SK-N-SH treated with all-trans-retinoic acid at 6 μM for 48 hours (cell line): ENCODE results near the gene ABCA13.

ENCODE experiments used
- ATAC-seq: fragments of 200-7000 bp; cut with Tn5 transposase; 3 replicates; pipeline ENCODE4 v1.9.1; 2020; ENCODE audit warnings: mild to moderate bottlenecking, moderate library complexity
- BACH2 ChIP-seq: fragments of 250-450 bp; sonication (Bioruptor Pico); IDR thresholded peaks from 2 replicates; pipeline ENCODE4 v1.9.0; 2021; ENCODE audit warnings: mild to moderate bottlenecking, borderline replicate concordance
- CREB5 ChIP-seq: fragments of 250-450 bp; sonication (Bioruptor Pico); IDR thresholded peaks from 2 replicates; pipeline ENCODE4 v1.5.1; 2020; ENCODE audit warnings: low read depth, mild to moderate bottlenecking, moderate library complexity
- GLIS3 ChIP-seq: fragments of 250-450 bp; sonication (Bioruptor Pico); IDR thresholded peaks from 2 replicates; pipeline ENCODE4 v1.5.0; 2020; ENCODE audit warnings: mild to moderate bottlenecking, moderate library complexity
- ISL1 ChIP-seq: fragments of 250-450 bp; sonication (Bioruptor Pico); IDR thresholded peaks from 2 replicates; pipeline ENCODE4 v2.1.2; 2022; ENCODE audit warnings: mild to moderate bottlenecking, moderate library complexity
- POU6F1 ChIP-seq: fragments of 250-450 bp; sonication (Bioruptor Pico); IDR thresholded peaks from 2 replicates; pipeline ENCODE4 v1.8.0; 2021; ENCODE audit warnings: low read depth, mild to moderate bottlenecking, moderate library complexity, borderline replicate concordance
- PPARA ChIP-seq: fragments of 250-450 bp; sonication (Bioruptor Pico); IDR thresholded peaks from 2 replicates; pipeline ENCODE4 v1.5.0; 2020; ENCODE audit warnings: mild to moderate bottlenecking, borderline replicate concordance
- RARB ChIP-seq: fragments of 250-450 bp; sonication (Bioruptor Pico); IDR thresholded peaks from 2 replicates; pipeline ENCODE4 v1.8.0; 2021; ENCODE audit warnings: mild to moderate bottlenecking, moderate library complexity
- TOX ChIP-seq: fragments of 250-450 bp; sonication (Bioruptor Pico); IDR thresholded peaks from 2 replicates; pipeline ENCODE4 v1.8.0; 2021; ENCODE audit warnings: mild to moderate bottlenecking, moderate library complexity, borderline replicate concordance
- TSHZ2 ChIP-seq: fragments of 250-450 bp; sonication (Bioruptor Pico); IDR thresholded peaks from 2 replicates; pipeline ENCODE4 v1.5.0; 2020; ENCODE audit warnings: mild to moderate bottlenecking, moderate library complexity
- ZFP3 ChIP-seq: fragments of 250-450 bp; sonication (Bioruptor Pico); IDR thresholded peaks from 2 replicates; pipeline ENCODE4 v1.5.0; 2020; ENCODE audit warnings: mild to moderate bottlenecking, moderate library complexity
- ZNF565 ChIP-seq: fragments of 450-650 bp; formaldehyde crosslinking; conservative IDR thresholded peaks from 2 replicates; pipeline ENCODE4 v1.5.0; 2020; ENCODE audit warnings: low read depth, mild to moderate bottlenecking, moderate library complexity
- ZNF70 ChIP-seq: fragments of 450-650 bp; formaldehyde crosslinking; IDR thresholded peaks from 2 replicates; pipeline ENCODE4 v1.5.0; 2020; ENCODE audit warnings: mild to moderate bottlenecking, moderate library complexity
- ZNF8 ChIP-seq: fragments of 450-650 bp; formaldehyde crosslinking; IDR thresholded peaks from 2 replicates; pipeline ENCODE4 v1.5.0; 2020; ENCODE audit warnings: mild to moderate bottlenecking, moderate library complexity

ABCA13 gene

GRCh38 chr7:48337781-48338180, 166.5 kb downstream of the ABCA13 start (continued):
- TF ChIP-seq TOX = no peak
- no peak for TF ChIP-seq CREB5 (CRISPR knock-in tag)

GRCh38 chr7:48347230-48347825, 176.1 kb downstream of the ABCA13 start:
- ATAC-seq = no peak

GRCh38 chr7:48350515-48350914, 179.3 kb downstream of the ABCA13 start:
- ATAC-seq = no peak
- TF ChIP-seq BACH2 (CRISPR knock-in tag) (no peak), POU6F1 (CRISPR knock-in tag) (no peak), GLIS3 (CRISPR knock-in tag) (no peak), ZNF565 (CRISPR knock-in tag) (no peak)

More at GRCh38 chr7:48347230-48347825, 176.1 kb downstream of the ABCA13 start:
- TF ChIP-seq BACH2 (CRISPR knock-in tag) (no peak), TOX (no peak), ZNF565 (CRISPR knock-in tag) (no peak), PPARA (CRISPR knock-in tag) (no peak), TSHZ2 (CRISPR knock-in tag) (no peak), CREB5 (CRISPR knock-in tag) (no peak), RARB (CRISPR knock-in tag) (no peak)

GRCh38 chr7:48351900-48352299, 180.6 kb downstream of the ABCA13 start:
- no peak for ATAC-seq
- TF ChIP-seq POU6F1 (CRISPR knock-in tag) = no peak
- TF ChIP-seq TOX = no peak
- TF ChIP-seq ZFP3 (CRISPR knock-in tag) = no peak
- no peak for TF ChIP-seq ZNF8 (CRISPR knock-in tag)
- no peak for TF ChIP-seq GLIS3 (CRISPR knock-in tag)
- TF ChIP-seq ZNF70 (CRISPR knock-in tag) = no peak
- no peak for TF ChIP-seq ISL1 (CRISPR knock-in tag)
- TF ChIP-seq TSHZ2 (CRISPR knock-in tag) = no peak
- TF ChIP-seq, all 23 proteins: peak for 0
